Measurements from ENCODE around the gene CNTFR.

GRCh38 chr9:34589636-34590380 is at the start of gene CNTFR:
- TF ChIP-seq, protein P1, sequence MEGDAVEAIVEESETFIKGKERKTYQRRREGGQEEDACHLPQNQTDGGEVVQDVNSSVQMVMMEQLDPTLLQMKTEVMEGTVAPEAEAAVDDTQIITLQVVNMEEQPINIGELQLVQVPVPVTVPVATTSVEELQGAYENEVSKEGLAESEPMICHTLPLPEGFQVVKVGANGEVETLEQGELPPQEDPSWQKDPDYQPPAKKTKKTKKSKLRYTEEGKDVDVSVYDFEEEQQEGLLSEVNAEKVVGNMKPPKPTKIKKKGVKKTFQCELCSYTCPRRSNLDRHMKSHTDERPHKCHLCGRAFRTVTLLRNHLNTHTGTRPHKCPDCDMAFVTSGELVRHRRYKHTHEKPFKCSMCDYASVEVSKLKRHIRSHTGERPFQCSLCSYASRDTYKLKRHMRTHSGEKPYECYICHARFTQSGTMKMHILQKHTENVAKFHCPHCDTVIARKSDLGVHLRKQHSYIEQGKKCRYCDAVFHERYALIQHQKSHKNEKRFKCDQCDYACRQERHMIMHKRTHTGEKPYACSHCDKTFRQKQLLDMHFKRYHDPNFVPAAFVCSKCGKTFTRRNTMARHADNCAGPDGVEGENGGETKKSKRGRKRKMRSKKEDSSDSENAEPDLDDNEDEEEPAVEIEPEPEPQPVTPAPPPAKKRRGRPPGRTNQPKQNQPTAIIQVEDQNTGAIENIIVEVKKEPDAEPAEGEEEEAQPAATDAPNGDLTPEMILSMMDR (IDR thresholded peaks at IDR 0.05): no peak
- no peak for TF ChIP-seq POLR2A (IDR thresholded peaks at IDR 0.05)

Data from body of pancreas (tissue), 4 donors.